ENCODE results near the gene CD36.

The CD36 gene

DNA sequence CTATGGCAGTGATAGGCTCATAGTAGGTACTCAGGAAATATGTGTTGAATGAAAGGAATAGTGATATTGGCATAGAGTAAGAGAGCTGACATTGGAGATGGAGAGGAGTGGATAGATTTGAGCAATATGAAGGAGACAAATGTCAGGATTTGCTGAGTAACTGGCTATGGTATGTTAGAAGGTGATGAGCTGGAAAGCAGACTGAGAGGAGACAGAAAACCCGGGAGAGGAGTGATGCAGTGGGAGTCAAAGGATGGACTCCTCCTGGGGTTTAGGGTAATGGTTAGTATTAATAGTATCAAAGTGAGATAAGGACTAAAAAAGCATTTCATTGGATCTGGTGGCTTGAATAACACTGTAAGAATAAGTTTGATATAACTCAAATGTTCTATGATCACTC is 64.8 kb downstream of the CD36 start:
- FAIRE-seq, result no peak
- no peak for DNase-seq (ENCODE audit: insufficient read length, low spot score)
- TF ChIP-seq POLR2A (IDR thresholded peaks at IDR 0.05; ENCODE audit: low read depth, low read length) (no peak), TAF1 (IDR thresholded peaks at IDR 0.05; ENCODE audit: low read depth, low read length) (no peak), POLR2AphosphoS5 (IDR thresholded peaks at IDR 0.05; ENCODE audit: low read depth, low read length) (no peak), SPI1 (IDR thresholded peaks at IDR 0.05; ENCODE audit: low read depth, low read length) (no peak), PAX5 (IDR thresholded peaks at IDR 0.05; ENCODE audit: insufficient read depth, low read length, severe bottlenecking) (no peak), POU2F2 (IDR thresholded peaks at IDR 0.05; ENCODE audit: low read depth, low read length) (no peak)

DNA sequence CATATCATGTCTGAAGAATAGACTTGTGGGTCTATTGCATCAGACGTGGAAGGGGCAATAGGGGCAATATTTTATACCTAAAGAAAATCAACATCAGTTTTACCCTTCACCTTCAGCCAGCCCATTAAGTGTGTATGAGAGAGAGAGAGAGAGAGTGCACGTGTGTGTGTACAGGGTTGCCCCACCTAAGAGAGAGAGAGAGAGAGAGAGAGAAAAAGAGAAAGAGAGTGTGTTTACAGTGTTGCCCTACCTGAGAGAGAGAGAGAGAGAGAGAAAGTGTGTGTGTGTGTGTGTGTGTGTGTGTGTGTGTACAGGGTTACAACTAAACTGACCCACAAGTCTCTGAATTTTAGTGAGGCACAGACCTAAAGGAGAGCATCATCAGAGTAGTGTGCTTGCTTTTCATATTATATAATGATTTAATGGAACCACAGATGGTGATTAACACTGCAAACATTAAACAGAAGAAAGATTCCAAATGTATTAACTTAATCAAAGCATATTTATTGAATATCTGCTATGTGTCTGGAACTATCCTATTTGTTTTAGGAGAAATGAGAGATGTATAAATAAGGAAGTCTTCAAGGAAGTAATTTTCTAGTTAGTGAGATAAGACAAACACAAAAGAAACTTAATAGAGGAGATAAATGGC is 66.8 kb downstream of the CD36 start:
- TF ChIP-seq SPI1 (IDR thresholded peaks at IDR 0.05; ENCODE audit: low read depth, low read length) (no peak), PAX5 (IDR thresholded peaks at IDR 0.05; ENCODE audit: insufficient read depth, low read length, severe bottlenecking) (no peak), POLR2A (IDR thresholded peaks at IDR 0.05; ENCODE audit: low read depth, low read length) (no peak), TAF1 (IDR thresholded peaks at IDR 0.05; ENCODE audit: low read depth, low read length) (no peak), POLR2AphosphoS5 (IDR thresholded peaks at IDR 0.05; ENCODE audit: low read depth, low read length) (no peak), POU2F2 (IDR thresholded peaks at IDR 0.05; ENCODE audit: low read depth, low read length) (no peak)
- no peak for DNase-seq (ENCODE audit: insufficient read length, low spot score)
- FAIRE-seq, result no peak

DNA sequence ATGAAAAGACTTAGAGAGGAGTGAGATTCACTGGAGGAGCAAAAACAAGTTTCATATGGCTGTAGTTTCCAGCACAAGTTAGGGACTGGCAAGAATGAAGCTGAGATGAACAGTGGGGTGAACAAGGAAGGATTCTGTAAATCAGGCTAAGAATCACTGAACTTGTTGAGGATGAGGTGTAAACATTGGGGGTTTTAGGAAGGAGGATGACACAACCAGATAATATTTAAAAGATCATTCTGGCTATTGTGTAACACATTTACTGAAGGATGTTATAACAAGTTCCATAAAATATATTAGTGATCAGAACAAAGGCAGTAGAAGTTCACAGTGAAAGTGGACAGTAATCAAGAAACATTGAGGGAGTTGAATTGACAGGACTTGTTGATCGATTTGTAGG is 68.9 kb downstream of the CD36 start:
- TF ChIP-seq TAF1 (IDR thresholded peaks at IDR 0.05; ENCODE audit: low read depth, low read length) (no peak), PAX5 (IDR thresholded peaks at IDR 0.05; ENCODE audit: insufficient read depth, low read length, severe bottlenecking) (no peak), POLR2A (IDR thresholded peaks at IDR 0.05; ENCODE audit: low read depth, low read length) (no peak), POU2F2 (IDR thresholded peaks at IDR 0.05; ENCODE audit: low read depth, low read length) (no peak), SPI1 (IDR thresholded peaks at IDR 0.05; ENCODE audit: low read depth, low read length) (no peak), POLR2AphosphoS5 (IDR thresholded peaks at IDR 0.05; ENCODE audit: low read depth, low read length) (no peak)
- FAIRE-seq (no peak), DNase-seq (ENCODE audit: insufficient read length, low spot score) (no peak)

DNA sequence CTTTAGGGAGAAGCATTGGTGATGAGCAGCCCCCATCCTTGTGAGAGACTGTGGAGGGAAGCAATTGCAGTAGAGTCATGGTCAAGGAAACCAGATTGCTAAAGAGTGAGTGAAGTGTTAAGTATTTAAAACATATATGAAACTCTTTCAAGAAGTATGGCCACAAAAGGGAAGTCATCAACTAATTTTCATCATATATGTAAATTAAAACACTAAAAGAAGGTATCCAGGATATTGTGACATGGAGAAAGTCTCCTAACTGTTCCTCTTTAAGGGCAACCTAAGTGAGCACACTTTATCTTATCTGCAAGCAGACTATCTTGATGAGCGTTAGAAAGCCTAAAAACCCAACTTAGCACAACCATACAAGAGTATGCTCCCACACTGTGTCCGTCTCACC is 69.7 kb downstream of the CD36 start:
- FAIRE-seq (no peak), DNase-seq (ENCODE audit: insufficient read length, low spot score) (no peak)
- TF ChIP-seq POLR2A (IDR thresholded peaks at IDR 0.05; ENCODE audit: low read depth, low read length), result no peak
- TF ChIP-seq TAF1 (IDR thresholded peaks at IDR 0.05; ENCODE audit: low read depth, low read length), result no peak
- TF ChIP-seq SPI1 (IDR thresholded peaks at IDR 0.05; ENCODE audit: low read depth, low read length), result no peak
- TF ChIP-seq POU2F2 (IDR thresholded peaks at IDR 0.05; ENCODE audit: low read depth, low read length), result no peak

DNA sequence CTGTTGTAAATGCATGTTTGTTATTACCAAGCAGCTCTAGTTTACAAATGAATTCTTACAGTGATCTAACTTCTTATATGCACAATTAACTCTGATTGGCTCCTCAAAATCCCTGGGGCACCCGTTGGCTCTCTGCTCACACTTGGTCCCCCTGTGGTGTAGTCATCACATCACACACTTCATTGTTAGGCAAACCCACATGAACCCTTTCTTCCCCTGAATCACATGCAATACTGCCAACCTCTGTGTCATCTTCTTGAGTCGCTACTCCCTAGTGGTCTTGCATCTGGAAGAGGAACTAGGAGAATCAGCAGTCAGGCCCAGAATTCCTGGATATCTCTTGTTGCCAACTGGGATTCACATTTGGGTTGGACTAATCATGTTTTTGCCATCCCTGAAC is 73.1 kb downstream of the CD36 start:
- TF ChIP-seq SPI1 (IDR thresholded peaks at IDR 0.05; ENCODE audit: low read depth, low read length) (no peak), POLR2AphosphoS5 (IDR thresholded peaks at IDR 0.05; ENCODE audit: low read depth, low read length) (no peak), PAX5 (IDR thresholded peaks at IDR 0.05; ENCODE audit: insufficient read depth, low read length, severe bottlenecking) (no peak), TAF1 (IDR thresholded peaks at IDR 0.05; ENCODE audit: low read depth, low read length) (no peak), POLR2A (IDR thresholded peaks at IDR 0.05; ENCODE audit: low read depth, low read length) (no peak)
- no peak for DNase-seq (ENCODE audit: insufficient read length, low spot score)
- no peak for FAIRE-seq

DNA sequence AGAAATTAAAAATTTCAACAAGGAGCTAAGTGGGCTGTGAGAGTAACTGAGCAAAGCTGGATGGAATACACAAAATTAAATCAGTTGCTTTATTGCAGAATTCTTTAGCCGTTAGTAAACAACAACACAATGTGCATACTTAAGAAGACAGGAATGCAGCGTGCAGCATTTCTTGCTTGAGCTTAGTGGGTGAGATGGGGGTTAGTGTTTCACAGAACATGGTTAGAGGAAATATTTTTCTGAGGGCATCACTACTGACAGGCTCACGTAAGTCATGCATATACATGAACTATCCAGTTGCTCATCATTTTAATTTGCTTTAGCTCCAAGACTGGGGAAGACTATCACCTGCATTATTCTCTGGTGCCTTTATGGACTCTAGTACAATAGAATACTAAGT is 80.8 kb downstream of the CD36 start:
- no peak for FAIRE-seq
- TF ChIP-seq PAX5 (IDR thresholded peaks at IDR 0.05; ENCODE audit: insufficient read depth, low read length, severe bottlenecking) (no peak), POU2F2 (IDR thresholded peaks at IDR 0.05; ENCODE audit: low read depth, low read length) (no peak), POLR2AphosphoS5 (IDR thresholded peaks at IDR 0.05; ENCODE audit: low read depth, low read length) (no peak), SPI1 (IDR thresholded peaks at IDR 0.05; ENCODE audit: low read depth, low read length) (no peak), TAF1 (IDR thresholded peaks at IDR 0.05; ENCODE audit: low read depth, low read length) (no peak), POLR2A (IDR thresholded peaks at IDR 0.05; ENCODE audit: low read depth, low read length) (no peak)
- DNase-seq (ENCODE audit: insufficient read length, low spot score), result no peak

DNA sequence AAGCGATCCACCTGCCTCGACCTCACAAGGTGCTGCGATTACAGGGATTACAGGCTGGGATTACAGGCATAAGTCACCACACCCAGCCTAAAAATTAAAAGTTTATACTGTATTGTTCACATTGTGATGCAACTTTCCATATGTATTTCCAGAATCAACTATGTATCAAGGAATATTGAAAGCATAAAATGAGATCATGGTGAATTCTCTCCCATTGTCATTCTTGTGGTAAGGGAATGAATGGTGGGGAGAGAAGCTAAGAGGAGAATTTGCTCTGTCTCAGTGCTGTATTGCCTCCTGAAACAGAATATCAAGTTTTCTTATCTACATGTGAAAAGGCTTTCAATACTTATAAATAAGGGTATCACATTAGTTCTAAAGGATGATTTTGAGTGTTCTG is 81.7 kb downstream of the CD36 start:
- no peak for DNase-seq (ENCODE audit: insufficient read length, low spot score)
- no peak for FAIRE-seq
- no peak for TF ChIP-seq TAF1 (IDR thresholded peaks at IDR 0.05; ENCODE audit: low read depth, low read length)
- TF ChIP-seq POLR2A (IDR thresholded peaks at IDR 0.05; ENCODE audit: low read depth, low read length), result no peak
- no peak for TF ChIP-seq POLR2AphosphoS5 (IDR thresholded peaks at IDR 0.05; ENCODE audit: low read depth, low read length)
- TF ChIP-seq SPI1 (IDR thresholded peaks at IDR 0.05; ENCODE audit: low read depth, low read length), result no peak
- TF ChIP-seq PAX5 (IDR thresholded peaks at IDR 0.05; ENCODE audit: insufficient read depth, low read length, severe bottlenecking), result no peak
- no peak for TF ChIP-seq POU2F2 (IDR thresholded peaks at IDR 0.05; ENCODE audit: low read depth, low read length)

DNA sequence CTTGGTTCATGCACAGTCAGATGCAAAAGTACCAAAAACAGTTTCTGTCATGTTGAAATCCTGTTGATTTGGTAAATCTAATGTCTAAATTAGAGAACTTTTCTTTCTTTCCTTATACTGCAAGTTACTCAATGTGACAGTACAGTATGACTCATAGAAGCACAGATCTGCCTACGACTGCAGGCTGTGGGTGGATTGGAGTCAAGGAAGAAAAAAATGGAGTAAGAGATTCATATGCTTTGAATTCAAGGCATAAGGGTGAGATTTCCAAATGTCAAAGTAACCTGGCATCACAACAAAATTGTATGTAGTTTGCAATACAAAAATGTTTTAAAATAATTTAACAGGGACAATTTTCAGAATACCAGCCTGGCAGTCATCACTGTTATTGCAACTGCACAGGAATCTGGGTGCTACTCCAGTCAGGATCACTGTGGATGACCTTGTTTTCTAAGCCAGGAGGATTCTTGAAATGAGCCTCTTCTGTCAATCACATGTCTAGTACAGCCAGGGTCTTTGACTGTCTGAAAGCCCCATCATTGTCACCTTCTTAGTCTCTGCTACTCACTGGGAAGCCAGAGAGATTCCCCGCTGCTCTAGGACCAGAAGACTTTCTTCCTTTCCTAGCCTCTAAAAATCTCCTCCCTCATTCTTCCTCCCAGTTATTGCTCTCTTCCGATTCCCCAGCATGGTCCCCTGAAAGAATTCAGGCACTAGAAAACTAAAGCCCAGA is 83.6 kb downstream of the CD36 start:
- DNase-seq (ENCODE audit: insufficient read length, low spot score) (no peak), FAIRE-seq (no peak)
- TF ChIP-seq POLR2A (IDR thresholded peaks at IDR 0.05; ENCODE audit: low read depth, low read length), result no peak

DNA sequence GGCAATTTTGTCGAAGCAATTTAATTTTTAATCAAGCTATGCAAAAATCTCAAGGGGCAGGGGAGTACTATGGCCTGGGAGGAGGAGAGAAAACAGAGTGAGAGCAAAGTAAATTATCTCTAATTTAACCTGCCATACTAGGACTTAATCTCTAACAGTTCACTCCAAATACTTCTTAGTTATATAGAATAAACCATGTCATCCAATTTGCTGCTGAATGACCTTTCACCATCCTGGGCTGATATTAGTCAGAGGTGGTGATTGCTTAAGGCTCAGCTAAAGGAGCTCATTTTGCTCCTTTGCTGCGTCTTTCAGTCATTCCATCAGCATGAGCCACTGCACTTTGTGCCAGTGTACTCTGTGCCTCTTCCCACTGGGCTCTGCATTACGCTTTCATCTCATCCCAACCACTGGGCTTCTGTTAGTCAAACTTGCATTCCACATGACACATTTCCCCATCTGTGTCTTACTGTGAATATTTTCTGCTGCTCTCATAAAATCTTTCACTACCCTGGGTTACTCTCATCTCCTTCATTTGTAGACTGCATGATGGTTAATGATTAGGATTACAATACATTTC is 84.3 kb downstream of the CD36 start:
- FAIRE-seq, result no peak
- no peak for TF ChIP-seq POLR2AphosphoS5 (IDR thresholded peaks at IDR 0.05; ENCODE audit: low read depth, low read length)
- no peak for TF ChIP-seq SPI1 (IDR thresholded peaks at IDR 0.05; ENCODE audit: low read depth, low read length)
- no peak for TF ChIP-seq POU2F2 (IDR thresholded peaks at IDR 0.05; ENCODE audit: low read depth, low read length)
- TF ChIP-seq PAX5 (IDR thresholded peaks at IDR 0.05; ENCODE audit: insufficient read depth, low read length, severe bottlenecking), result no peak
- no peak for TF ChIP-seq POLR2A (IDR thresholded peaks at IDR 0.05; ENCODE audit: low read depth, low read length)
- TF ChIP-seq TAF1 (IDR thresholded peaks at IDR 0.05; ENCODE audit: low read depth, low read length), result no peak

More for the DNA sequence above, 84.3 kb downstream of the CD36 start:
- no peak for DNase-seq (ENCODE audit: insufficient read length, low spot score)

All from GM12891 (cell line).